Smooth muscle cell (in vitro differentiated cells): ENCODE data around the gene SHPK. TPM values are rescaled to one million over a fixed set of nuclear protein-coding genes. Genes with fewer than 3 reads are reported as not detected.

ENCODE experiments used
- DNase-seq: peaks from one replicate; lab custom pipeline; 2025; ENCODE audit not compliant: unreplicated experiment; lab: John Stamatoyannopoulos, UW
- H2AFZ ChIP-seq: fragments of 200-600 bp; sonication (generic); 2 replicates; pipeline ENCODE4 v1.6.0; 2016; ENCODE audit warnings: antibody characterized with exemption, low read depth, mild to moderate bottlenecking
- H3F3A ChIP-seq: fragments of 200-600 bp; sonication (generic); 2 replicates; pipeline ENCODE4 v1.6.0; 2017; ENCODE audit warnings: antibody characterized with exemption, low read depth
- H3K27ac ChIP-seq: fragments of 200-600 bp; sonication (generic); 2 replicates; pipeline ENCODE4 v1.5.1; 2016; ENCODE audit warnings: low read depth, mild to moderate bottlenecking
- H3K27me3 ChIP-seq: fragments of 200-600 bp; sonication (generic); 2 replicates; pipeline ENCODE4 v1.6.1; 2016; ENCODE audit warnings: low read depth, mild to moderate bottlenecking
- H3K36me3 ChIP-seq: fragments of 200-600 bp; sonication (generic); 2 replicates; pipeline ENCODE4 v1.5.1; 2016; ENCODE audit warnings: low read depth
- H3K4me1 ChIP-seq: fragments of 200-600 bp; sonication (generic); 2 replicates; pipeline ENCODE4 v1.5.1; 2016; ENCODE audit warnings: low read depth
- H3K4me2 ChIP-seq: fragments of 200-600 bp; sonication (generic); 2 replicates; pipeline ENCODE4 v1.6.0; 2016; ENCODE audit warnings: mild to moderate bottlenecking
- H3K4me3 ChIP-seq: fragments of 200-600 bp; sonication (generic); 2 replicates; pipeline ENCODE4 v1.5.1; 2016; ENCODE audit warnings: mild to moderate bottlenecking
- H3K79me2 ChIP-seq: fragments of 200-600 bp; sonication (generic); 2 replicates; pipeline ENCODE4 v1.6.0; 2016; ENCODE audit warnings: low read depth, mild to moderate bottlenecking
- H3K9ac ChIP-seq: fragments of 200-600 bp; sonication (generic); 2 replicates; pipeline ENCODE4 v1.6.0; 2016; ENCODE audit warnings: low read depth
- H3K9me3 ChIP-seq: fragments of 200-600 bp; sonication (generic); replicated peaks from 2 replicates; pipeline ENCODE4 v1.5.1; 2016; ENCODE audit warnings: low read depth
- H4K20me1 ChIP-seq: fragments of 200-600 bp; sonication (generic); 2 replicates; pipeline ENCODE4 v1.6.0; 2016; ENCODE audit warnings: low read depth
- CTCF ChIP-seq: fragments of 200-600 bp; sonication (generic); IDR thresholded peaks from 2 replicates; pipeline ENCODE4 v1.5.1; 2017; ENCODE audit warnings: borderline replicate concordance, mild to moderate bottlenecking, antibody characterized with exemption; ENCODE audit not compliant: insufficient read depth, poor library complexity, severe bottlenecking
- WGBS: methylation state at CpG from one replicate; pipeline ENCODE4 v1.1.7; 2016; ENCODE audit warnings: low lambda C conversion rate; 5-methylcytosine and 5-hydroxymethylcytosine counted together
- polyA plus RNA-seq: library from polyadenylated mRNA; unstranded; fragments of >200 nt; fragmentation: Nextera tagmentation; extraction: Ambion mirVana; gene quantifications from 2 replicates; pipeline ENCODE4 v1.2.1, GENCODE V29; 2016
- total RNA-seq: library from RNA; depleted of rRNA; stranded (reverse); fragments of >200 nt; gene quantifications from 2 replicates; pipeline ENCODE4 v1.2.3, GENCODE V29; 2014

Gene SHPK
- total RNA-seq (9.0 and 9.5 TPM in 2 replicates), polyA plus RNA-seq (5.3 and 8.2 TPM in 2 replicates)

GRCh38 chr17:3636154-3636907, at the start of gene SHPK, which contains the start of gene CTNS:
Gene SHPK (minus strand): TSS chr17:3636250. CDS start chr17:3636219, 31 bp downstream.
Gene CTNS (plus strand): TSS chr17:3636760. CDS start chr17:3640207, 3,447 bp downstream.
- H2AFZ ChIP-seq, result no peak within 1 kb of the TSS
- H3K9ac ChIP-seq, result peak within 1 kb of the TSS; percentile 85
- H3K27me3 ChIP-seq, result no peaks in the 10 kb centered on the region
- no peaks in the 10 kb centered on the region for H3K36me3 ChIP-seq
- H3K4me3 ChIP-seq, result peak within 1 kb of the TSS; percentile 82
- TF ChIP-seq CTCF, result no peak
- H3K4me2 ChIP-seq, result peak within 1 kb of the TSS; percentile 97
- peaks cover 8% of the 10 kb centered on the region for H3K79me2 ChIP-seq
- DNase-seq, result peak; percentile 83
- no peaks in the 10 kb centered on the region for H4K20me1 ChIP-seq
- H3K4me1 ChIP-seq, result peaks cover 6% of the 10 kb centered on the region
- peak within 1 kb of the TSS; percentile 67 for H3K27ac ChIP-seq
- H3F3A ChIP-seq, result no peaks in the 10 kb centered on the region
- H3K9me3 ChIP-seq, result no peaks in the 10 kb centered on the region
- WGBS, result under 1% methylated on average over 63 of the region's 68 CpGs

- DNase-seq, result no peak
- H3K4me2 ChIP-seq, result no peak overlapping the region
- H3K36me3 ChIP-seq, result no peaks in the 10 kb centered on the region
- H3K27ac ChIP-seq, result no peak overlapping the region
- no peak overlapping the region for H3K4me3 ChIP-seq
- no peaks in the 10 kb centered on the region for H3K79me2 ChIP-seq
- no peaks in the 10 kb centered on the region for H3K4me1 ChIP-seq
- no peaks in the 10 kb centered on the region for H3K27me3 ChIP-seq
- TF ChIP-seq CTCF, result no peak
- H3K9me3 ChIP-seq, result no peaks in the 10 kb centered on the region
- no peak overlapping the region for H3K9ac ChIP-seq
- 76% methylated on average over 12 of the region's 13 CpGs for WGBS
- no peaks in the 10 kb centered on the region for H4K20me1 ChIP-seq
- no peaks in the 10 kb centered on the region for H3F3A ChIP-seq
- H2AFZ ChIP-seq, result no peak overlapping the region
Measured at GRCh38 chr17:3685174-3685573, 49.1 kb upstream of the SHPK start.

DNA sequence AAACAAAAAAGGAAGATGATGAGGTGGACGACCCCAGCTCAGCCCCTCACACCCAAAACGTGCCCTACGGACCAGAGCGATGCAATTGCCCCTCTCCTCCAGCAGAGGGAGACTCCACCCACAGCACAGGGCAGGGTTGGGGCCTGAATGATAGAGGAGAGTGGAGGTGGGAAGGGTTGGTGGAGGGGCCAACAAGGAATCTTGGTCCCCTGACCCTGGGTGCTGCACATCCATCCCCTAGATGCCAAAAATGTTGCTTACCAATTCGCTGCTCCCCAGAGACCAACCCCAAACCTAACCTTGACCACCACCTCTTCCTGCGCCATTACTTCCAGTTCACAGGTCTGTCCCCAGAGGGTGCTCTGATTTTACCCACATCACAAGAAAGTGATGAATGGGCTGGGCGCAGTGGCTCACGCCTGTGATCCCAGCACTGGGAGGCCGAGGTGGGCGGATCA, 47.0 kb upstream of the SHPK start:
- H2AFZ ChIP-seq, result no peak overlapping the region
- no peaks in the 10 kb centered on the region for H3K79me2 ChIP-seq
- H3K27ac ChIP-seq, result no peak overlapping the region
- H3K27me3 ChIP-seq, result no peaks in the 10 kb centered on the region
- no peak overlapping the region for H3K4me2 ChIP-seq
- no peaks in the 10 kb centered on the region for H3K36me3 ChIP-seq
- H3K9ac ChIP-seq, result no peak overlapping the region
- H3K9me3 ChIP-seq, result no peaks in the 10 kb centered on the region
- H4K20me1 ChIP-seq, result no peaks in the 10 kb centered on the region
- no peak overlapping the region for H3K4me3 ChIP-seq
- H3F3A ChIP-seq, result no peaks in the 10 kb centered on the region
- 40% methylated on average over 10 of the region's 10 CpGs for WGBS
- H3K4me1 ChIP-seq, result no peaks in the 10 kb centered on the region
- peak; percentile 89 for TF ChIP-seq CTCF
- DNase-seq, result no peak
